Smooth muscle cell (in vitro differentiated cells): Measurements from ENCODE around the gene FHIT. TPM values are rescaled to one million over a fixed set of nuclear protein-coding genes. Genes with fewer than 3 reads are reported as not detected.

Experiments used
- DNase-seq: peaks from one replicate; lab custom pipeline; 2025; ENCODE audit not compliant: unreplicated experiment; lab: John Stamatoyannopoulos, UW
- H2AFZ ChIP-seq: fragments of 200-600 bp; sonication (generic); 2 replicates; pipeline ENCODE4 v1.6.0; 2016; ENCODE audit warnings: antibody characterized with exemption, low read depth, mild to moderate bottlenecking
- H3F3A ChIP-seq: fragments of 200-600 bp; sonication (generic); 2 replicates; pipeline ENCODE4 v1.6.0; 2017; ENCODE audit warnings: antibody characterized with exemption, low read depth
- H3K27ac ChIP-seq: fragments of 200-600 bp; sonication (generic); 2 replicates; pipeline ENCODE4 v1.5.1; 2016; ENCODE audit warnings: low read depth, mild to moderate bottlenecking
- H3K27me3 ChIP-seq: fragments of 200-600 bp; sonication (generic); 2 replicates; pipeline ENCODE4 v1.6.1; 2016; ENCODE audit warnings: low read depth, mild to moderate bottlenecking
- H3K36me3 ChIP-seq: fragments of 200-600 bp; sonication (generic); 2 replicates; pipeline ENCODE4 v1.5.1; 2016; ENCODE audit warnings: low read depth
- H3K4me1 ChIP-seq: fragments of 200-600 bp; sonication (generic); 2 replicates; pipeline ENCODE4 v1.5.1; 2016; ENCODE audit warnings: low read depth
- H3K4me2 ChIP-seq: fragments of 200-600 bp; sonication (generic); 2 replicates; pipeline ENCODE4 v1.6.0; 2016; ENCODE audit warnings: mild to moderate bottlenecking
- H3K4me3 ChIP-seq: fragments of 200-600 bp; sonication (generic); 2 replicates; pipeline ENCODE4 v1.5.1; 2016; ENCODE audit warnings: mild to moderate bottlenecking
- H3K79me2 ChIP-seq: fragments of 200-600 bp; sonication (generic); 2 replicates; pipeline ENCODE4 v1.6.0; 2016; ENCODE audit warnings: low read depth, mild to moderate bottlenecking
- H3K9ac ChIP-seq: fragments of 200-600 bp; sonication (generic); 2 replicates; pipeline ENCODE4 v1.6.0; 2016; ENCODE audit warnings: low read depth
- H3K9me3 ChIP-seq: fragments of 200-600 bp; sonication (generic); replicated peaks from 2 replicates; pipeline ENCODE4 v1.5.1; 2016; ENCODE audit warnings: low read depth
- H4K20me1 ChIP-seq: fragments of 200-600 bp; sonication (generic); 2 replicates; pipeline ENCODE4 v1.6.0; 2016; ENCODE audit warnings: low read depth
- WGBS: methylation state at CpG from one replicate; pipeline ENCODE4 v1.1.7; 2016; ENCODE audit warnings: low lambda C conversion rate; 5-methylcytosine and 5-hydroxymethylcytosine counted together
- polyA plus RNA-seq: library from polyadenylated mRNA; unstranded; fragments of >200 nt; fragmentation: Nextera tagmentation; extraction: Ambion mirVana; gene quantifications from 2 replicates; pipeline ENCODE4 v1.2.1, GENCODE V29; 2016
- total RNA-seq: library from RNA; depleted of rRNA; stranded (reverse); fragments of >200 nt; gene quantifications from 2 replicates; pipeline ENCODE4 v1.2.3, GENCODE V29; 2014
- TF ChIP-seq, protein P1 (sequence below): fragments of 200-600 bp; sonication (generic); IDR thresholded peaks from 2 replicates; pipeline ENCODE4 v1.5.1; 2017; ENCODE audit warnings: borderline replicate concordance, mild to moderate bottlenecking, antibody characterized with exemption; ENCODE audit not compliant: insufficient read depth, poor library complexity, severe bottlenecking

The FHIT gene
- total and polyA plus RNA-seq, 2 experiments from 2014 or later: 5.9 to 6.7 TPM

- no peak overlapping the region for H3K9ac ChIP-seq
- 87% methylated on average over 5 of the region's 5 CpGs for WGBS
- H3K36me3 ChIP-seq: no peaks in the 10 kb centered on the region
- H3K4me2 ChIP-seq: no peak overlapping the region
- no peaks in the 10 kb centered on the region for H3K27me3 ChIP-seq
- no peak overlapping the region for H3K4me3 ChIP-seq
- no peak overlapping the region for H2AFZ ChIP-seq
- TF ChIP-seq, protein P1, sequence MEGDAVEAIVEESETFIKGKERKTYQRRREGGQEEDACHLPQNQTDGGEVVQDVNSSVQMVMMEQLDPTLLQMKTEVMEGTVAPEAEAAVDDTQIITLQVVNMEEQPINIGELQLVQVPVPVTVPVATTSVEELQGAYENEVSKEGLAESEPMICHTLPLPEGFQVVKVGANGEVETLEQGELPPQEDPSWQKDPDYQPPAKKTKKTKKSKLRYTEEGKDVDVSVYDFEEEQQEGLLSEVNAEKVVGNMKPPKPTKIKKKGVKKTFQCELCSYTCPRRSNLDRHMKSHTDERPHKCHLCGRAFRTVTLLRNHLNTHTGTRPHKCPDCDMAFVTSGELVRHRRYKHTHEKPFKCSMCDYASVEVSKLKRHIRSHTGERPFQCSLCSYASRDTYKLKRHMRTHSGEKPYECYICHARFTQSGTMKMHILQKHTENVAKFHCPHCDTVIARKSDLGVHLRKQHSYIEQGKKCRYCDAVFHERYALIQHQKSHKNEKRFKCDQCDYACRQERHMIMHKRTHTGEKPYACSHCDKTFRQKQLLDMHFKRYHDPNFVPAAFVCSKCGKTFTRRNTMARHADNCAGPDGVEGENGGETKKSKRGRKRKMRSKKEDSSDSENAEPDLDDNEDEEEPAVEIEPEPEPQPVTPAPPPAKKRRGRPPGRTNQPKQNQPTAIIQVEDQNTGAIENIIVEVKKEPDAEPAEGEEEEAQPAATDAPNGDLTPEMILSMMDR: no peak
- H3K4me1 ChIP-seq: peaks cover 31% of the 10 kb centered on the region
- no peak overlapping the region for H3K27ac ChIP-seq
- H4K20me1 ChIP-seq: no peaks in the 10 kb centered on the region
- DNase-seq: no peak
- no peaks in the 10 kb centered on the region for H3F3A ChIP-seq
- H3K9me3 ChIP-seq: no peaks in the 10 kb centered on the region
- no peaks in the 10 kb centered on the region for H3K79me2 ChIP-seq
Observed at GRCh38 chr3:61080737-61081445, 170.4 kb downstream of the FHIT start.

GRCh38 chr3:61078048-61078752 lies 173.1 kb downstream of the FHIT start:
- Histone ChIP-seq H3K4me1 (peaks cover 37% of the 10 kb centered on the region), H4K20me1 (no peaks in the 10 kb centered on the region), H3K79me2 (no peaks in the 10 kb centered on the region), H3K27me3 (no peaks in the 10 kb centered on the region), H3K9me3 (no peaks in the 10 kb centered on the region), H3K36me3 (no peaks in the 10 kb centered on the region), H3K4me3 (no peak overlapping the region), H3K9ac (no peak overlapping the region), H2AFZ (no peak overlapping the region), H3K4me2 (no peak overlapping the region), H3F3A (no peaks in the 10 kb centered on the region), H3K27ac (no peak overlapping the region)
- WGBS: 85% methylated on average over 6 of the region's 6 CpGs
- TF ChIP-seq, protein P1: no peak
- DNase-seq: no peak

DNA sequence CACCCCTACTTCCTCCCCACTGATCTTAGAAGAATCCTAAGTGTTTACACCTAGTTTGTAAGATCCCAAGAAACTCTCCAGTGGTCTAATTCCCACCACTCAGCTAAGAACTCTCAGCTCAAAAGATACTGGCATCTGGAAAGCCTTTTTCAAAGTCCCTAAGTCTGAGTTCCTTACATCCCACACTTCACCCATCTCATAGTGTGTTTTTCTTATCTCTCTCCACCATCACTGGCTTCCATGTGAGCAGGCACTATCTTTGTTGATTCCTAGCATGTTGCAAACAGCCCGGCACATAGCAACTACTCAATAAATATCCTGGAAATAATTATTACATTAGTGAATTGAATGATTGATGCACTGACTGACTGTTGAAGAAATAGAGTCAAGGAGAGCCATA lies 173.7 kb downstream of the FHIT start:
- WGBS: 56% methylated on average over 1 of the region's 1 CpG
- DNase-seq: no peak
- H3K9ac ChIP-seq: no peak overlapping the region
- TF ChIP-seq, protein P1: no peak
- no peak overlapping the region for H3K4me2 ChIP-seq
- no peak overlapping the region for H3K27ac ChIP-seq
- H4K20me1 ChIP-seq: no peaks in the 10 kb centered on the region
- H3K4me1 ChIP-seq: peaks cover 37% of the 10 kb centered on the region
- no peaks in the 10 kb centered on the region for H3K27me3 ChIP-seq
- no peak overlapping the region for H2AFZ ChIP-seq
- H3F3A ChIP-seq: no peaks in the 10 kb centered on the region
- H3K79me2 ChIP-seq: no peaks in the 10 kb centered on the region
- no peak overlapping the region for H3K4me3 ChIP-seq
- H3K36me3 ChIP-seq: no peaks in the 10 kb centered on the region
- H3K9me3 ChIP-seq: no peaks in the 10 kb centered on the region
